GM12875 (cell line): ENCODE data around the gene ZNF408.

Experiments
- H3K4me3 ChIP-seq: one replicate; pipeline ENCODE4 v1.5.1; 2011; ENCODE audit warnings: low read depth, low read length, control low read depth
- TF ChIP-seq, protein P1 (sequence below): IDR thresholded peaks from 2 replicates; pipeline ENCODE4 v1.5.1; 2011; ENCODE audit warnings: low read depth, mild to moderate bottlenecking, control low read depth, inconsistent platforms, low read length, moderate library complexity, borderline replicate concordance; ENCODE audit not compliant: insufficient read depth

Gene ZNF408

DNA sequence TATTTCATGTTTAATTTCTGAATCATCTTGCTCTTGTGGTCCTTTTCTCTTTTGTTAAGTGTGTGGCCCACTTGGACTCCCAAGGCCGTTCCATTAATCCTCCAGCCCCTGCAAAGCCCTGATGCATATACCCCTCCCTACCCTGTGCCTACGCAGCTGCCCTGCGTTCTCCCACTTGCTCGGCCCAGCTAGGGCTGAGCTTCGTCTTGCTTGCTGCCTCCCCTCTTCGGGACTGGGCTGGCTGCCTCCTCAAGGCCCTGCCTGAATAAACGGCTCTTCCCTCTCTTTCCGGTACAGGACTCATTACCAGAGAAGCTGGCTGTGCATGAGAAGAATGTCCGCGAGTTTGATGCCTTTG lies 28.9 kb upstream of the ZNF408 start:
- TF ChIP-seq, protein P1, sequence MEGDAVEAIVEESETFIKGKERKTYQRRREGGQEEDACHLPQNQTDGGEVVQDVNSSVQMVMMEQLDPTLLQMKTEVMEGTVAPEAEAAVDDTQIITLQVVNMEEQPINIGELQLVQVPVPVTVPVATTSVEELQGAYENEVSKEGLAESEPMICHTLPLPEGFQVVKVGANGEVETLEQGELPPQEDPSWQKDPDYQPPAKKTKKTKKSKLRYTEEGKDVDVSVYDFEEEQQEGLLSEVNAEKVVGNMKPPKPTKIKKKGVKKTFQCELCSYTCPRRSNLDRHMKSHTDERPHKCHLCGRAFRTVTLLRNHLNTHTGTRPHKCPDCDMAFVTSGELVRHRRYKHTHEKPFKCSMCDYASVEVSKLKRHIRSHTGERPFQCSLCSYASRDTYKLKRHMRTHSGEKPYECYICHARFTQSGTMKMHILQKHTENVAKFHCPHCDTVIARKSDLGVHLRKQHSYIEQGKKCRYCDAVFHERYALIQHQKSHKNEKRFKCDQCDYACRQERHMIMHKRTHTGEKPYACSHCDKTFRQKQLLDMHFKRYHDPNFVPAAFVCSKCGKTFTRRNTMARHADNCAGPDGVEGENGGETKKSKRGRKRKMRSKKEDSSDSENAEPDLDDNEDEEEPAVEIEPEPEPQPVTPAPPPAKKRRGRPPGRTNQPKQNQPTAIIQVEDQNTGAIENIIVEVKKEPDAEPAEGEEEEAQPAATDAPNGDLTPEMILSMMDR: no peak
- no peak overlapping the region for H3K4me3 ChIP-seq

DNA sequence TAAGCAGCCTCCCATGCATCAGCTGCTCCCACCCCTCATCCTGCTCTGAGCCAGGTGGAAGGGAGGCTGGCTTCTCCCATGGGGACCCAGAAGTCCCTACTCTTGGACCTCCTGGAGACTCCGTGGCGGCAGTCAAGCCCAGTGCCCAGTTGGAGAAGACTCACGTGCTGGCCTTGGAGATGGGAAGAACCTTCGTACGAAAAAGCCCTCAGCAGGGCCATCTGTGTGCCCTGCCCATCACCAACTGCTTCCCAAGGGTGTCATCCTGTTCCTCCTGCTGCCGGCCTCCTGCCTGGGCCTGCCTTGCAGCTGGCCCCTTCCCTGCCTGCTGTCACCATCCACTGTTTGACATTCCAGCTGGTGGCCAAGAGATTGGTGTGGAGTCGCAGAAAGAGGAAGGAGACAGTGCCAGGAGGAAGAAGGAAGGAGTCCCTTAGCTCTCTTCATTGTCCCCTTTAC lies 28.4 kb upstream of the ZNF408 start:
- TF ChIP-seq, protein P1: no peak
- no peak overlapping the region for H3K4me3 ChIP-seq

DNA sequence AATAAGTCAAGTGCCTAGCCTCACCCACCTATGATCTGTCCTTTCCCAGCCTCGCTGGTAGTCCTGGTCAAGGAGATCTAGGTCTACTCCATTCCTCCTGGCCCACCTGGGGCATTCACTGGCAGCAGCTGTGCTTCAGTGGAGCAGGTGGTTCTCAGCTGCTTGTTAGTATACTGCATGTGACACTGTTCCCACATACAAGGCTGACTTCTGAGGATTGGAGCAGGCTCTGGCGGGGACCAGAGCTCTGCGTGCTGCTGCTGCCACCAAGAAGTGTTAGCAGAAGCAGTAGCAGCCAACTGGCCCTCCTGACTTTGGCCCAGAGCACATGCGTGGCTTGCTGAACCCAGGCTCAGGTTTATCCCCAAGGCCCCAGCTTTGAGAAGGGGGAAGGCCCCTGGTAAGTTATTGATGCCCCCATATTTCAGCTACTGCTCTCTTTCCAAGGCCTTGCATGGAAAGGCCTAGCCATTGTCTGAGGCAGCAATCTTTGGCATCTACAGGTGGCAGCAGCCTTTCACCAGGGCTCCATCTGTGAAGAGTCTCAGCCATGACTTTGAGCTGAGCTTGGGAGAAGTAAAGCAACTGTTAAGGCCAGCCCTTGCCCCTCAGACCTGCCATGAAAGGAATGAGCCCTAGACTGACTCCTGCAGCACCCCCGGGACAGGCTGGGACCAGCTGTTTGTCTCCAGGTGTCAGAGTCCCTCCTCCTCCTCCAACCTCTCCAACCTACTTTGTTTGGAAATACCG lies 26.9 kb upstream of the ZNF408 start:
- TF ChIP-seq, protein P1: no peak
- H3K4me3 ChIP-seq: no peak overlapping the region

DNA sequence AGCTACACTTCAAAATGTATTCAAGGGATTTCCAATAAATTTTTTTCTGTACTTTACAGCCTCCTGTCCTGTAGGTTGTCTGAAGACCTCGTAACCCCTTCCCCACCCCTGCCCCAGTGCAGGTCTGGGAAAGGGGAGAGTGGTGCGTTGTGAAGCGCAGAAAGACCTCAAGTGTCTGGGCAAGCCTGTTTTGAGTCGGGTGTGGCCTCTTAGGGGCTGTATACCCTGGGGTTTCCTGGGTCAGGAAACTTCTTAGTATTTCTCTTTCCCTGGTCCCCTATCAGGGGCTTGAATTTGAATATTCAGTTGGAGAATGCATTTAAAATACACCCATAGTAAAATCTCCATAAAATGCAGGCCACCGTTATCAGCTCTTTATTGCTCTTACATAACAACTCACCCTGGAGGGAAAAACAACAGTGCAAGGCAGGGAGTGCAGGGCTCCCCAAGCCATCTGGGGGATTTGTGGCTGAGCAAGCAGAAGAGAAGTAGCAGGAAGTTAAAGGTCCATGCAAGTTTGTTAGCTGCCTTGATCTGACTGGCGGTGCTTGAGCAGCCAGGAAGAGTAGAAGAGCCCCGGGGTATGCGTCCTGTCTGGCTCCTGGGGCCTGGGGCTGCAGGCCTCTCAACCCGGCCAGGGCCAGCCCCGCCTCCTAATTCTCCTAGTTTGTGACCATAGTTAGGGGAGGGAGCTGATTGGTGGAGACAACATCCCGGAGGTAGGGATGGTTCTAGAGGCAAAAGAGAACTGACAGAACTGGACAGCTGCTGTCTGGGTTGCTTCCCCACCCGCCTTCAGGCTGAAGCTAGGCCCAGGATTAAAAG lies 26.2 kb upstream of the ZNF408 start:
- H3K4me3 ChIP-seq: no peak overlapping the region
- TF ChIP-seq, protein P1: no peak

DNA sequence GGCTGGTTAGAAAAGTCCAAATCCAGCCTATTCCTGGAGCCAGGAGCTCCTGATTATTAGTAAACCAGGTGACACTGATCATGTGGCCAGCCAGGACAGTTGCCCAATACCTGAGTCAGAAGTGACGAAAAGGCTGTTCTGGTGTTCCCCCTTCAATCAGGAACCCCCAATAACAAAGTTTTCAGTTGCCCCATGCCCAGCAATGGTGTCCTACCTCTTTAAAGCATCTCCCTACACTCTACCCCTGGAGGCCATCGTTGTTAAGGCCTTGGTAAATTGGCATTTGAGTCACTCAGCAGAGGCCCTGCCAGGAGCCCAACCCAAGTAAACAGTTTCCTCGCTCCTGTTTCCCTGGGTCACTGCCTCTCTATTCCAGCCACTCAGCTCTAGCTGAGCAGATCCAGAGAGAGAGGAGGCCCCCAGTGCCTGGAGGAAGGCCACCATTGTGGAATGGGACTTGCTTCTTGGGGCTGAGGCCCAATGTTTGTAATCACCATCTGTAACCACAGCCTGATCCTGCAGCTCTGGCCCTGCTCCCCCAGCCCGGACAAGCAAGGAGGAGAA lies 25.5 kb upstream of the ZNF408 start:
- TF ChIP-seq, protein P1: no peak
- no peak overlapping the region for H3K4me3 ChIP-seq

DNA sequence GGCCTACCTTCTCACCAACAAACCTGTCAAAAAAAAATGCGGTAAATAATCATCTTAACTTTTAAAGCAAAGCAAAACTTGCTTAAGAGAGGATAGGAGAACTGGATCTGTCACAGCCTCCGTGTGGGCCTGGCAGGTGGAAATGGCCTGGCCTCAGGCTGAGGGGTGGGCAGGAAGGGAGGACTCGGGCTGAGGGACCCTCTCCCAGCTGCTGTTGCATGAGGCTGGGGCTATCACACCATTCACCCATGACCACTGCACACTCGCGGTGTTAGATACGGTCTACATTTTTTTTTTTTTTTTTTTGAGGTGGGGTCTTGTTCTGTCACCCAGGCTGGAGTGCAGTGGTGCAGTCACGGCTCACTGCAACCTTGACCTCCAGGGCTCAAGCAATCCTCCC lies 24.9 kb upstream of the ZNF408 start:
- TF ChIP-seq, protein P1: no peak

More for the DNA sequence above, 24.9 kb upstream of the ZNF408 start:
- no peak overlapping the region for H3K4me3 ChIP-seq
